HG03097 (cell line): ENCODE data around the gene CTTN.
"Not testable (repeated sequence)": the region's sequence is repeated elsewhere in the genome, so short reads cannot be mapped to it uniquely, and the experiment has no call there.

Source experiments
- ATAC-seq: cut with Tn5 transposase; IDR thresholded peaks from one replicate; pipeline ENCODE4 v1.9.1; 2021; ENCODE audit not compliant: unreplicated experiment, low FRiP score

The CTTN gene

GRCh38 chr11:70378506-70379134 is 19.7 kb upstream of the CTTN start:
- no peak for ATAC-seq

- ATAC-seq = no peak
These were observed 17.0 kb upstream of the CTTN start for GRCh38 chr11:70381350-70381749.

GRCh38 chr11:70381872-70382861 is 16.2 kb upstream of the CTTN start:
- no peak for ATAC-seq

GRCh38 chr11:70383664-70384565 is 14.4 kb upstream of the CTTN start:
- ATAC-seq = no peak

GRCh38 chr11:70384566-70385152 is 13.7 kb upstream of the CTTN start:
- no peak for ATAC-seq

GRCh38 chr11:70387564-70387963 is 10.8 kb upstream of the CTTN start:
- no peak for ATAC-seq

GRCh38 chr11:70389201-70389600 is 9.1 kb upstream of the CTTN start:
- no peak for ATAC-seq

- not testable (repeated sequence) for ATAC-seq
These were observed 7.4 kb upstream of the CTTN start for GRCh38 chr11:70390882-70391281.

- ATAC-seq = no peak
These were observed 3.9 kb upstream of the CTTN start for GRCh38 chr11:70394211-70394950.

GRCh38 chr11:70397336-70397982 is 870 bp upstream of the CTTN start:
- ATAC-seq = no peak

- no peak for ATAC-seq
These were observed 728 bp downstream of the CTTN start for GRCh38 chr11:70398834-70399680.

- ATAC-seq = no peak
These were observed 1.4 kb downstream of the CTTN start for GRCh38 chr11:70399681-70400112.

GRCh38 chr11:70400643-70401042 is 2.3 kb downstream of the CTTN start:
- ATAC-seq = no peak

GRCh38 chr11:70402016-70402415 is 3.7 kb downstream of the CTTN start:
- no peak for ATAC-seq

GRCh38 chr11:70402685-70403084 is 4.4 kb downstream of the CTTN start:
- ATAC-seq = no peak

GRCh38 chr11:70404244-70404643 is 5.9 kb downstream of the CTTN start:
- no peak for ATAC-seq

GRCh38 chr11:70405679-70406395 is 7.5 kb downstream of the CTTN start:
- ATAC-seq = no peak

- no peak for ATAC-seq
These were observed 8.8 kb downstream of the CTTN start for GRCh38 chr11:70407121-70407520.
